Hippocampal formation (tissue), 2 donors: ENCODE measurements around the gene ABHD12.

Experiments
- DNase-seq, 2 donors: peaks; one replicate each; lab custom pipeline; 2025; lab: John Stamatoyannopoulos, UW

ABHD12 gene

DNA sequence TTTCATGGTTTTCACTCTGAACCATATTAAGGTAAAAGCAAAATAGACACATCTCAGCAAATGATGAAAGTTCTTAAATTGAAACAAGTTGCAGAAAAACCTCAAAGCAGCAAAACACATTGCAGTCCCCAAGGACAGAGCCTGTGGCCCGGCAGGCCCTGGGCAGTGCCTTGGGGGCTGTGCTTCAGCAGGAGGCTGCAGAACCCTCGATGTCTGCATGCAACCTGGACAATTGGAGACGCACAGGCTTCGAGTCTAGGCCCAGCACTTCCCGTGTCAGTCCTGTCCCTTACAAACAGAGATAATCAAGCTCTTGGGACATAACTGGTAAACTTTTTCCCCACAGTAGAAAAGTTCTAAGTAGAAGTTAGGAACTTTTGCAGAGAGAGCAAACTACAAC lies 133.5 kb downstream of the ABHD12 start:
- no peak for DNase-seq

- DNase-seq, result no peak
Measured at GRCh38 chr20:25256226-25256859, 134.3 kb downstream of the ABHD12 start.

DNA sequence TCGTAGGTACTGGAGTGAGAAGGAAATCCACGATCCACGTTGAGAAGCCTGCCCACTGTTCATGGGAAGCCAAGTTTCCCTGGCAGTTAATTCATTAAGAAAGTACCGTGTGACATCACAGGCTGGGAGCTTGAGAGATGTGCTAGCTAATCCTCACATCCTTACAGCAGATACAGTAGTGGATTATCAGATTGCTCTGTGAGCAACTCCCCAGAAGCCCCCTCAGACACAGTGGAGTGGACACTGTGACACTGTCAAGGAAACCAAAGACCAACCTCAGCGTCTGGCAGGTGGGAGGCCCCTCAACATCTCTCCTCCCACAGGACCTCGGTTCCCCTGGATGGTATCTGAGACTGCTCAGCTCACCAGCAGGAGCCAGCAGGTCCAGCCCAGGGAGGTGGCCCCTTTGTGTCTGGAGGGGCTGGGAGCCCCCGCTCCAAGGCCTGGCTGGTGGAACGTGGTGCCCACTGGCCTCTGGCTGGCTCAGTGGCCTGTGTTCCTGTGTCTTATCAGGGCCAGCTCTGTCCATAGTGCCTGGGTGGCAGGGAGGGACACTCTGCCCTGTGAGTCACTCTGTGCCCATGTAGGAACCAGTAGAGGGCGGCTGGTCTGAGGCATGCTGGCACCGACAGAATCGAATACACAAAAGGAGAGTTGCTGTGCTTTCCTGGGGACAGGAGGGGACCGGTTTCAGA lies 135.5 kb downstream of the ABHD12 start:
- peak; percentile 36 to 56 for DNase-seq

- DNase-seq, result no peak
Measured at GRCh38 chr20:25254571-25254970, 136.1 kb downstream of the ABHD12 start.

- DNase-seq, result no peak
Measured at GRCh38 chr20:25253606-25254275, 136.9 kb downstream of the ABHD12 start.

- DNase-seq, result no peak
Measured at GRCh38 chr20:25252686-25253421, 137.8 kb downstream of the ABHD12 start.

DNA sequence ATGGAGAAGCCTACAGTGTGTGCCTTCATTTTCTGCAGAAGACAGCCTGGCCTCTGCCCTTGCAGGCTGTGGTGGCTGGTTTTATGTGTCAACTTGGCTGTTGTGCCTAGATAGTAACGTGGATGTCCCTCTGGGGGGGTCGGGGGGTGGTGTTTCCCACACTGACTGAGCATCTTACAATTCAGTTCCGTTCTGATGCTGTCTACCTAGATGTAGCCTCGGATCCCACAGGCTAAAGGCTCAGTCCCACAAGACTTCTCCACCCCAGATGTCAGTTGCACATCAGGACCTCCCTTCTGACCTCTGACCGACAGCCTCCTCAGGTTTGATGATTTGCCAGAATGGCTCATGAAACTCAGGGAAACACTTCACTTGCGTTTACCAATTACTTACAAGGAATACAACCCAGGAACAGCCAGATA lies 138.4 kb downstream of the ABHD12 start:
- DNase-seq, result no peak

- no peak for DNase-seq
Measured at GRCh38 chr20:25251558-25251957, 139.1 kb downstream of the ABHD12 start.

- DNase-seq, result no peak
Measured at GRCh38 chr20:25251019-25251418, 139.6 kb downstream of the ABHD12 start.

GRCh38 chr20:25250508-25250907 lies 140.1 kb downstream of the ABHD12 start:
- no peak for DNase-seq
